Activated CD4-positive, alpha-beta memory T cell treated with anti-CD3 and anti-CD28 coated beads for 36 hours (primary cell): ENCODE data around the gene RBM33. TPM values are rescaled to one million over a fixed set of nuclear protein-coding genes. Genes with fewer than 3 reads are reported as not detected.

Experiments
- CTCF ChIA-PET: fragments of 350-600 bp; sonication (Branson Sonifier 250); formaldehyde crosslinking; loops from one replicate; lab custom pipeline; 2021; ENCODE audit warnings: antibody characterized with exemption, inconsistent platforms; lab: Charles Lee
- POLR2A ChIA-PET: fragments of 350-600 bp; sonication (Branson Sonifier 250); formaldehyde crosslinking; loops from one replicate; lab custom pipeline; 2021; ENCODE audit warnings: antibody characterized with exemption; lab: Charles Lee
- DNase-seq: peaks from one replicate; pipeline ENCODE4 v3.0.0-alpha.2; 2020
- H3K27ac Mint-ChIP-seq: one replicate; pipeline ENCODE4 v1.8.0; 2021; ENCODE audit warnings: mixed read lengths
- H3K27me3 Mint-ChIP-seq: one replicate; pipeline ENCODE4 v1.8.0; 2021; ENCODE audit warnings: mixed read lengths
- H3K36me3 Mint-ChIP-seq: one replicate; pipeline ENCODE4 v1.8.0; 2021; ENCODE audit warnings: mixed read lengths
- H3K4me1 Mint-ChIP-seq: one replicate; pipeline ENCODE4 v1.8.0; 2021; ENCODE audit warnings: low read depth, mixed read lengths
- H3K4me3 Mint-ChIP-seq: one replicate; pipeline ENCODE4 v1.8.0; 2021; ENCODE audit warnings: mild to moderate bottlenecking, mixed read lengths
- H3K9me3 Mint-ChIP-seq: one replicate; pipeline ENCODE4 v1.8.0; 2021; ENCODE audit warnings: mixed read lengths
- intact Hi-C: fragments of 100-400 bp; cut with micrococcal nuclease; formaldehyde crosslinking; loops from one replicate; pipeline ENCODE4 v1.15.1; 2023
- total RNA-seq, 2 experiments: library from RNA; stranded (reverse); gene quantifications; one replicate each; pipeline ENCODE4 v1.2.3, GENCODE V29; 2021

Gene RBM33
- total RNA-seq, 2 experiments from 2014 or later: 57.7 to 65.3 TPM

DNA sequence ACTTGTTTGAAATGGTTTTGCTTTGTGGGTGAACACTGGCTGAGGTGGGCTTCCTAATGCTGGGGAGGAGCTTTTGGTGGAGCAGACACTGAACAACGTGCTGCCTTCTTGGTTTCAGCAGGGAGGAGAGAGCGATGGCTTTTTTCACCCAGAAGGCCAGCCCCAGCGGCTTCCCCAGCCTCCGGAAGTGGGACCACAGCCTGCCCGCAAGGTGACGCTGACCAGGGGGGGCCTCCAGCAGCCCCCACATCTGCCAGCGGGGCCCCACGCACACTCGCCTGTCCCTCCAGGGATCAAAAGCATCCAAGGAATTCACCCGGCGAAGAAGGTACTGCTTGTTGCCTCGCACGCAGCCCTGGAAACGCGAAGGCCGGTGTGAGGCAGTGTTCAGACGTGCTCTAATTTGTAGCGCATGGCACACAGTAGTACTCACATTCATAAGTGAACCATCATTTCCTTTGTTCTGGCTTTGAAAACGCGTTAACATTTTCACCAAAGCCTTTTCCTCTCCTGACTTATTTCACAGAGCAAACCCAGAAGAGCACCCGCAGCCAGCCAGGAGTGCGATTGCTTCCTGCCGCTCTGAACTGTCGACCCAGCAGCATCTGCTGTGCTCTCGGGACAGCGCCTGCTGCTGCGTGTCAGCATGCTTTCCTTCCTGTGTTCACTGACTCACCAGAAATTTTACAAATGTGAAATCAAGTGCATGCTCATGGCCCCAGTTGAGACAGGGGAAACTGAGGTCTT, 119.4 kb downstream of the RBM33 start:
- Mint-ChIP-seq H3K36me3 (peaks cover 35% of the 10 kb centered on the region), H3K4me1 (peaks cover 52% of the 10 kb centered on the region), H3K9me3 (no peaks in the 10 kb centered on the region), H3K27ac (peak overlapping the region; percentile 99), H3K4me3 (peak overlapping the region; percentile 76), H3K27me3 (no peaks in the 10 kb centered on the region)
- ChIA-PET POLR2A (interaction anchor here (0.8 to 1.0 kb wide), 4 partner anchors 9 to 120 kb away, joined by 3 to 4 read pairs (median 4); partner anchors contain the start of gene RBM33), CTCF (interaction anchor here (0.6 to 1.2 kb wide), 5 partner anchors 25 to 836 kb away, joined by 3 to 13 read pairs (median 3); partner anchors contain the start of gene RBM33)
- peak; percentile 80 for DNase-seq
- intact Hi-C loops: loop anchor here (1.0 to 10.0 kb wide), 5 partner anchors 18 to 839 kb away; partner anchors contain the start of genes INSIG1 and RBM33

- H3K27me3 Mint-ChIP-seq: no peaks in the 10 kb centered on the region
- peaks cover 36% of the 10 kb centered on the region for H3K36me3 Mint-ChIP-seq
- peaks cover 51% of the 10 kb centered on the region for H3K4me1 Mint-ChIP-seq
- intact Hi-C loops: loop anchor here (1.0 to 10.0 kb wide), 5 partner anchors 18 to 840 kb away; partner anchors contain the start of genes INSIG1 and RBM33
- no peaks in the 10 kb centered on the region for H3K9me3 Mint-ChIP-seq
- POLR2A ChIA-PET: interaction anchor here (0.7 to 1.0 kb wide), 5 partner anchors 10 to 120 kb away, joined by 3 to 4 read pairs (median 3); partner anchors contain the start of gene RBM33
- peak overlapping the region; percentile 99 for H3K27ac Mint-ChIP-seq
- DNase-seq: peak; percentile 73
- CTCF ChIA-PET: interaction anchor here (0.6 to 1.2 kb wide), 6 partner anchors 26 to 1597 kb away, joined by 3 to 13 read pairs (median 3); partner anchors contain the start of gene RBM33
- peak overlapping the region; percentile 76 for H3K4me3 Mint-ChIP-seq
Measured at GRCh38 chr7:155764438-155764793, 120.0 kb downstream of the RBM33 start.

DNA sequence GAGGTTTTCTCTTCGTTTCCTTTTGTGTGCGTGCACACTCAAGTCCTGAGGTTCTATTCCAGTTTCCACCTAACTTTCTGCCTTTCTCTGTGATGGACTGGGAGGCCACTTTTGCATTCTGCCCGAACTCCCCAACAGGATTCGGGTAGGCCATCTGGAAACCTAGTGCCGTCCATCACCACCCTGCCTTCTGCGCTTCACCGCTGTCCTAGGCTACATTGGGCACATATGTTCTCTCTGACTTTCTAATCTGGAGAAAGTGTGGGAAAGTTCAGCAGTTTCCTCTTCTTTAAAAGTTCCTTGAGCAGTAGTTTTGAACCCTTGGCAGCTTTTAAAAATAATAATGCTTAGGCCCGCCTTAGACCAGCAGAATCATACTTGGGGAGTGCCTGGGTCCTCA, 121.0 kb downstream of the RBM33 start:
- H3K27ac Mint-ChIP-seq: peak overlapping the region; percentile 99
- H3K4me1 Mint-ChIP-seq: peaks cover 49% of the 10 kb centered on the region
- POLR2A ChIA-PET: no interaction called here
- H3K27me3 Mint-ChIP-seq: no peaks in the 10 kb centered on the region
- no peaks in the 10 kb centered on the region for H3K9me3 Mint-ChIP-seq
- DNase-seq: no peak
- intact Hi-C loops: loop anchor here (10.0 kb wide), 2 partner anchors 471 to 841 kb away; partner anchors contain the start of gene INSIG1
- H3K4me3 Mint-ChIP-seq: no peak overlapping the region
- H3K36me3 Mint-ChIP-seq: peaks cover 41% of the 10 kb centered on the region
- CTCF ChIA-PET: interaction anchor here (1.4 to 9.4 kb wide), 3 partner anchors 165 to 838 kb away, joined by 5 to 227 read pairs (median 6); no protein-coding TSS in a partner anchor

- CTCF ChIA-PET: interaction anchor here (1.0 to 9.4 kb wide), 10 partner anchors 10 to 839 kb away, joined by 3 to 227 read pairs (median 8); partner anchors contain the start of gene RBM33
- Mint-ChIP-seq H3K27ac (no peak overlapping the region), H3K36me3 (peaks cover 47% of the 10 kb centered on the region), H3K4me1 (peaks cover 41% of the 10 kb centered on the region), H3K27me3 (no peaks in the 10 kb centered on the region), H3K9me3 (no peaks in the 10 kb centered on the region), H3K4me3 (no peak overlapping the region)
- no peak for DNase-seq
- POLR2A ChIA-PET: no interaction called here
- intact Hi-C loops: loop anchor here (10.0 kb wide), 2 partner anchors 472 to 842 kb away; partner anchors contain the start of gene INSIG1
Measured at GRCh38 chr7:155766386-155766785, 121.9 kb downstream of the RBM33 start.

DNA sequence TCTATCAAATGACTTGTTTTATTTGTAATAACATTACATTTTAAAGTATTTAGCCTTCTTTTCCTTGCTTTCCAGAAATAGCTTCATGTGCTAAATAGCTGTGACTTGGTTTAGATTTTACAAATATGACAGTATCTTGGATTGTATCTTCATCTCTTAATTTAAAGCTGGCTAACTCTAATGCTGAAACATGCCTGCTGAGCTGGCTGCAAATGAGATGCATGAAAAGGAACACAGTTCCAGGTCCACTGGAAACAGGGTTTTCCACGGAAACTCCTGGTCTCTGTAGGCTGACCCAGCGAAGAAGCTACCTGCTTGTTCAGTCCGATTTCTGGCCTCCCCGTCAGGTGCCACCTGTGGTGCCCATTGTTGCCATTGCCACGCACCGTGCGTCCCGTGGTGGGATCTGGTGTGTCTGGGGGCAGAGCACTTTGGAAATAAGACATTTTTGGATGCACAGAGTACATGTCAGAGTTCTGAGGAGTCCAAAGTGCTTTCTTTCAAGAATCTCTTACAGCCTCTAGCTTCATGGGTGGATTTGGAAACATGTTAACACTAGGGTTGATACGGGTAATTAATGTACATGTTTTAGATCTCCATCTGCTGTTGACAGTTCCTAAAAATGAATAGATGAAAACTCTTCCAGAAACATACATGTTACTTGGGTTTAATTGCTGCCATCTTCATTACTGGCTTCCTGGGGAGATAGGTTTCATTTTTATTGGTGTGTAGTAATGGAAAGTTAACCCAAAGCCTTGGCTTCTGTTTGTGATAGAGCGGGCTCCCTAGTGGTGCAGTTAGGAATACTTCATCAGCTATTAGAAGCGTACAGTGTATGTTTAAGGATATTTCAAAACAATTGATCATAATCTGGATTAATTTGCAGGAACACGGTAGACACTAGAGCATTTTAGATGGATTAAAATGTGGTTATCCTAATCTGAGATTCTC, 122.8 kb downstream of the RBM33 start:
- H3K27me3 Mint-ChIP-seq: no peaks in the 10 kb centered on the region
- no peak for DNase-seq
- intact Hi-C loops: loop anchor here (10.0 kb wide), 2 partner anchors 472 to 842 kb away; partner anchors contain the start of gene INSIG1
- H3K4me3 Mint-ChIP-seq: no peak overlapping the region
- no peaks in the 10 kb centered on the region for H3K9me3 Mint-ChIP-seq
- peaks cover 32% of the 10 kb centered on the region for H3K4me1 Mint-ChIP-seq
- ChIA-PET CTCF (interaction anchor here (0.6 to 9.4 kb wide), 25 partner anchors 9 to 840 kb away, joined by 3 to 227 read pairs (median 4); partner anchors contain the start of gene RBM33), POLR2A (no interaction called here)
- H3K36me3 Mint-ChIP-seq: peaks cover 49% of the 10 kb centered on the region
- H3K27ac Mint-ChIP-seq: no peak overlapping the region

- Mint-ChIP-seq H3K4me3 (no peak overlapping the region), H3K27me3 (no peaks in the 10 kb centered on the region), H3K36me3 (peaks cover 48% of the 10 kb centered on the region), H3K27ac (peak overlapping the region; percentile 18), H3K9me3 (no peaks in the 10 kb centered on the region), H3K4me1 (peaks cover 7% of the 10 kb centered on the region)
- DNase-seq: no peak
- intact Hi-C loops: loop anchor here (10.0 kb wide), 2 partner anchors 475 to 845 kb away; partner anchors contain the start of gene INSIG1
- ChIA-PET CTCF (interaction anchor here (9.4 kb wide), 1 partner anchor 169 kb away, joined by 227 read pairs; no protein-coding TSS in a partner anchor), POLR2A (no interaction called here)
Measured at GRCh38 chr7:155769701-155770100, 125.2 kb downstream of the RBM33 start.

DNA sequence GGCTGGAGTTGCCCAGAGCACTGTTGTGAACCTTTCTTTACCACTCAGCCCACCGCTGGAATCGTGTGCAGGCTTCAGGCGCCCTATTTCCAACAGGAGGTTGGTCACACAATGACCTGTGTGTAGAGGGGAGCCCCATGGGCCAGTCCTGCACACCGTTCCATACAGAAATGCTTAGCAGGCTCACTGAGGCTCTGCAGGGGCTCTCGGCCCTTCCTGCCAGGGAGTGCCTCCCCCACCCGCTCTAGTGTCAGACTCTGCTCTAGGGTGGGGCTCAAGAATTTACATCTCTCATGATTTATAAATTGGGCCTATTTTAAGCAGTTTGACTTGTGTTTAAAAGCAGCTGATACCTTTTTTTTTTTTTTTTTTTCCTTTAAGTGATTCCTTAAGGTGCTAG, 125.8 kb downstream of the RBM33 start:
- Mint-ChIP-seq H3K27me3 (no peaks in the 10 kb centered on the region), H3K9me3 (no peaks in the 10 kb centered on the region), H3K27ac (no peak overlapping the region), H3K36me3 (peaks cover 51% of the 10 kb centered on the region), H3K4me3 (no peak overlapping the region), H3K4me1 (peaks cover 5% of the 10 kb centered on the region)
- ChIA-PET POLR2A (no interaction called here), CTCF (interaction anchor here (9.4 kb wide), 1 partner anchor 170 kb away, joined by 227 read pairs; no protein-coding TSS in a partner anchor)
- intact Hi-C loops: no loop called here
- DNase-seq: no peak

- H3K36me3 Mint-ChIP-seq: peaks cover 60% of the 10 kb centered on the region
- POLR2A ChIA-PET: no interaction called here
- no peaks in the 10 kb centered on the region for H3K27me3 Mint-ChIP-seq
- no peaks in the 10 kb centered on the region for H3K4me1 Mint-ChIP-seq
- H3K27ac Mint-ChIP-seq: no peak overlapping the region
- H3K4me3 Mint-ChIP-seq: no peak overlapping the region
- no peaks in the 10 kb centered on the region for H3K9me3 Mint-ChIP-seq
- DNase-seq: no peak
- CTCF ChIA-PET: interaction anchor here (9.4 kb wide), 1 partner anchor 173 kb away, joined by 227 read pairs; no protein-coding TSS in a partner anchor
- intact Hi-C loops: no loop called here
Measured at GRCh38 chr7:155773531-155773930, 129.1 kb downstream of the RBM33 start.

DNA sequence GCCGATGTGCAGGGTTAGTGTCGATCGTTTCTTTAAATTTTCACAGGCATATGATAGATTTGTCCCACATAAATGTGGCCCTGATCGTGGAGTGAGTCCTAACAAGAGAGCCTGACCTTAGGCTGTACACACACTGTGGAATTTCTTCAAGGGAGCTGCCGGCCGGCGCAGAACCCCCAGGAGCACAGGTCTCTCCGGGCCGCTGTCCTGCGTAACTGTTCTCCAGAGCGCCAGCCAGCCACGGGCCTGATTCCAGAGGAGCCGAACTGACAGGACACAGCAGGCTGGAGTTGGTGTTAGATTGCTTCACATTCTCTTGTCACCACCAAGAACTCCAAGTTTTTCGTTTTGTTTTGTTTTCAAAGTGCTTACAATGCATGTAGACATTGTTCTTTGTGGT, 130.5 kb downstream of the RBM33 start:
- Mint-ChIP-seq H3K4me1 (no peaks in the 10 kb centered on the region), H3K27ac (no peak overlapping the region), H3K4me3 (no peak overlapping the region), H3K36me3 (peaks cover 54% of the 10 kb centered on the region), H3K27me3 (no peaks in the 10 kb centered on the region), H3K9me3 (no peaks in the 10 kb centered on the region)
- no peak for DNase-seq
- ChIA-PET CTCF (no interaction called here), POLR2A (no interaction called here)
- intact Hi-C loops: no loop called here

DNA sequence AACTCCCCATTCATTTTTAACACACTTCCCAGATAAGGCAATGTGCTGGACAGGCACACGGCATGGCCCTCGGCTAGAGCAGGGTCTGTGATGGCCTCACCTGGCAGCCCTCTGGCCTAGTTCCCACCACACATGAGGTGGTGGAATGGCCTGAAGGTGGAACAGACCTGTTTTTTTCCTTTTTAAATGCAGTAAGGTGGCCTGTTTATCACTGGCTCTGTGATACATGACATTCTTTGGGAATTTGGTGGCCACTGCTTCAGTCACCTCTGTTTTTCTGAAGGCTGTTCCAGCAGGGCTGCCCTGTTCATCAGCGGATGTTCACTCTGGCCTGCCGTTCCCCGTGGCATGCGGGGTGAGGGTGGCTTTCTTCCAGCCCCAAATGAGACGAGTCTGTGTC, 131.2 kb downstream of the RBM33 start:
- DNase-seq: no peak
- Mint-ChIP-seq H3K36me3 (peaks cover 54% of the 10 kb centered on the region), H3K9me3 (no peaks in the 10 kb centered on the region), H3K4me3 (no peak overlapping the region), H3K4me1 (no peaks in the 10 kb centered on the region), H3K27me3 (no peaks in the 10 kb centered on the region), H3K27ac (no peak overlapping the region)
- intact Hi-C loops: no loop called here
- ChIA-PET CTCF (interaction anchor here (1.7 kb wide), 1 partner anchor 9 kb away, joined by 5 read pairs; no protein-coding TSS in a partner anchor), POLR2A (no interaction called here)

DNA sequence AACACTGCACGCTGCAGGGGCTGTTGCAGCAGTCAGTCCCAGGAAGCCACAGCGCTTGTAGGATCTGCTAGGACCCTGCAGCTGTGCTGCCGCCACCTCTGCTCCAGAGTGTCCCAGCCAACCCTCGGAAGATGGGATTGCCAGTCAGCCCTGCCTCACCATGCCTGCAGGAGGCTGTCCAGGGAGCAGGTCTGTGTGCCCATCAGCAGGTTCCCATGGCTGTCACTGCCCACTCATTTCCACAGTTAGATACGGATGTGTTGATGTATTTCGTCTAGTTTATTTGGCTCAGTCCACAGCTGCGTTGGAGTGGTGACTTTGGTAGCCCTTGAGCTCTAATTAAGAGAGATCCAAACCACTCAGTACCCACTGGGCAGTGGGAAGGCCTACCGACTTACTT, 132.1 kb downstream of the RBM33 start:
- ChIA-PET CTCF (interaction anchor here (1.7 kb wide), 1 partner anchor 10 kb away, joined by 5 read pairs; no protein-coding TSS in a partner anchor), POLR2A (no interaction called here)
- H3K27ac Mint-ChIP-seq: no peak overlapping the region
- no peaks in the 10 kb centered on the region for H3K4me1 Mint-ChIP-seq
- intact Hi-C loops: no loop called here
- no peaks in the 10 kb centered on the region for H3K27me3 Mint-ChIP-seq
- H3K36me3 Mint-ChIP-seq: peaks cover 58% of the 10 kb centered on the region
- DNase-seq: no peak
- H3K4me3 Mint-ChIP-seq: no peak overlapping the region
- no peaks in the 10 kb centered on the region for H3K9me3 Mint-ChIP-seq
